Suppressor macrophage (primary cell): ENCODE data around the gene GABBR1.
A peak's percentile ranks its signal among the peaks of the same experiment; 100 is the strongest.

Experiments
- DNase-seq, 4 experiments: peaks; one replicate each; pipeline ENCODE4 v3.0.0-alpha.2; 2020 to 2022

GABBR1 gene

GRCh38 chr6:29653452-29654038 is 20.6 kb upstream of the GABBR1 start:
- DNase-seq = peak; percentile 57 to 89 (median 78)

GRCh38 chr6:29652198-29652584 is 19.2 kb upstream of the GABBR1 start:
- DNase-seq = no peak

GRCh38 chr6:29651413-29652197 is 18.6 kb upstream of the GABBR1 start:
- DNase-seq = peak in 2 of 4 experiments; percentile 56 to 70

GRCh38 chr6:29649701-29650673 is 17.0 kb upstream of the GABBR1 start:
- peak; percentile 98 to 99 (median 98) for DNase-seq

GRCh38 chr6:29647927-29648642 is 15.1 kb upstream of the GABBR1 start:
- peak; percentile 44 to 65 (median 59) for DNase-seq

GRCh38 chr6:29641430-29642148 is 8.6 kb upstream of the GABBR1 start:
- DNase-seq = peak; percentile 26 to 50 (median 42)

GRCh38 chr6:29637247-29637646 is 4.3 kb upstream of the GABBR1 start:
- DNase-seq = no peak

- no peak for DNase-seq
Observed at GRCh38 chr6:29633534-29633905, 537 bp upstream of the GABBR1 start.

- peak in 2 of 4 experiments; percentile 18 to 32 for DNase-seq
Observed at GRCh38 chr6:29631860-29632731, 887 bp downstream of the GABBR1 start.

- no peak for DNase-seq
Observed at GRCh38 chr6:29631209-29631810, 1.7 kb downstream of the GABBR1 start.

- DNase-seq = no peak
Observed at GRCh38 chr6:29630315-29630714, 2.7 kb downstream of the GABBR1 start.

- no peak for DNase-seq
Observed at GRCh38 chr6:29629571-29629970, 3.4 kb downstream of the GABBR1 start.

- peak; percentile 50 to 70 (median 58) for DNase-seq
Observed at GRCh38 chr6:29628419-29629281, 4.3 kb downstream of the GABBR1 start.

GRCh38 chr6:29627755-29628418 is 5.1 kb downstream of the GABBR1 start:
- peak; percentile 23 to 62 (median 52) for DNase-seq

- DNase-seq = no peak
Observed at GRCh38 chr6:29626948-29627754, 5.8 kb downstream of the GABBR1 start.

- DNase-seq = no peak
Observed at GRCh38 chr6:29625337-29625930, 7.5 kb downstream of the GABBR1 start.

GRCh38 chr6:29624520-29624961 is 8.4 kb downstream of the GABBR1 start:
- DNase-seq = no peak
